Glomerular visceral epithelial cell (primary cell): ENCODE data around the gene TXNRD1.
A peak's percentile ranks its signal among the peaks of the same experiment; 100 is the strongest.
"Not testable (repeated sequence)": the region's sequence is repeated elsewhere in the genome, so short reads cannot be mapped to it uniquely, and the experiment has no call there.

Experiments
- DNase-seq: peaks from one replicate; pipeline ENCODE4 v3.0.0-alpha.2; 2016; ENCODE audit errors: extremely low spot score

Gene TXNRD1

DNA sequence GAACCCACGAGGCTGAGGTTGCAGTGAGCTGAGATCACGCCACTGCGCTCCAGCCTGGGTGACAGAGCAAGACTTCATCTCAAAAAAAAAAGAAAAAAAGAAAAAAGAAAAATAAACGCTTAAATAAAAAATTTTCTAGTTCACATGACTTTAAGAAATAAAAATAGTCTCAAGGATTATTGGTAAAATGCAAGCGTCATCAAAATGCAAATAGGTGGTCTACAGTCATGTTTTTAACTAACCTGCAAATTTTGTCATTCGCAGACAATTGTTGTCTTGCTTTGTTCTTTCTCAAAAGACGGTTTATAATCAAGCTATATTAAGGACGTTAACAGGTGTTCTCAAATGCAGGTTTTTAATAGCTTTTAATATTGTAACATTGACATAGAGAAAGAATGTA is 22.4 kb downstream of the TXNRD1 start:
- DNase-seq = no peak

DNA sequence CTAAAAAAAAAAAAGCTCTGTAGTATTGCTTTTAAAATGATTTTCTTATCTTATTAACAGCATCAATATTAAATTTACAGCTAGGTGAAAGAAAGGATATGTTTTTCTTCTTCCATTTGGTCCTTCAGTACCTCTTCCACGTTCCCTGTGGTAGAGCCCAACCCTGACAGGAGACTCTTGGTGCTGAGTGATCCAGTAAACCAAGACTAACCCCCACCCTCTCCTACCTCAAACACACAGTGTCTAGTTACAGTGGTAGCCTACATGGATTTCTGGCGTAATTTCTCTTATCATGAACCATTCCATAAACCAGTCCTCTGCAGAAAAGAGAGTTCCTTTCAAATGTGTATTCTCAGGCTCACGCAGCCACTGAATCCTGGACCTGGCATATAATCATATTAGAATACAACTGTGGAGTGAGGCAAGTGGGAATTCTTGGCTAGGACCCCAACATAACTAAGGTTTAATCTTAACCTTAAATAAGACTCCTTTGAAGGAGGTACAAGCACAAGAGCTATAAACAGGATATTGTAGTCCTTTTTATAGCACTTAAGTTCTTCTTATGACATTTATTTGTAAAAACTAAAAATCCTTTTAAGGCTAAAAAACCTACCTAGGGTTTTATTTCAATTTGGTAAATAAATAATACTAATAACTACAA is 27.1 kb downstream of the TXNRD1 start:
- no peak for DNase-seq

DNA sequence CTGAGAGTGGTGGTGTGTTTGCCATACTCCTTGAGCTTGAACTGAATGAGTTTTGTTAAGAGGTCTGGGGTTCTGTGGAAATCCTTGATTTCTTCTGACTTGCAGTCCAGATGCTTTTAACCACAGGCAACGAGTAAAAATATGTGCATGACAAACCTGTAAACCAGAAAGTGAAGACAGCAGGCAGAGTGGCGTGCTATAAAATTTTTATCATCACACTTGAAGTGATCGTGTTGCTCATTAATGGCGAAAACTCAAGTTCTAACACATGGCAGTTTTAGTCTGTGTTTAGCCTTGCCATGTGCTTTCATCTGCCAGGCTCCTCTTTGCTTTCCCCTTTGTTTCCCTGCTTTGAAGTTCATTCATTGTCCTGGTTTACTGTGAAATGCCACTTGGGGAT is 28.0 kb downstream of the TXNRD1 start:
- no peak for DNase-seq

DNA sequence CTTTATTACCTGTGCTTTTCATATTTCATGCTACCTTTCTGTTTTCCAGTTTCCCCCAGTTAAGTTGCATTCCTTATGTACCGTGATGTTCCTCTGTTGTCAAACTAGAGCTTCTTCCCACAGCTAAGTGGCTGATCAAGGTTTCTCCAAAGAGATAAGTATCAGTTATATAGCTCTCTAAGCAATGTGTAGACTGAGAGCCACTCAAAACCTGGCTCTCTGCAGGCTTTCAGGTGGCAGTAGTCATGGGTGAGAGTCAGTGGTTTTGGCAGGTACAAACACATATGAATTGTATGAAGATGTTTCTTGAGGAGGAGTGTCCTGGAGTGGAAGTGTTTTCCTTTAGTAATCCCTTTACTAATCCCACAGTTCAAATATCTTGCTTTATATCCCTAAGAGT is 28.4 kb downstream of the TXNRD1 start:
- DNase-seq = no peak

DNA sequence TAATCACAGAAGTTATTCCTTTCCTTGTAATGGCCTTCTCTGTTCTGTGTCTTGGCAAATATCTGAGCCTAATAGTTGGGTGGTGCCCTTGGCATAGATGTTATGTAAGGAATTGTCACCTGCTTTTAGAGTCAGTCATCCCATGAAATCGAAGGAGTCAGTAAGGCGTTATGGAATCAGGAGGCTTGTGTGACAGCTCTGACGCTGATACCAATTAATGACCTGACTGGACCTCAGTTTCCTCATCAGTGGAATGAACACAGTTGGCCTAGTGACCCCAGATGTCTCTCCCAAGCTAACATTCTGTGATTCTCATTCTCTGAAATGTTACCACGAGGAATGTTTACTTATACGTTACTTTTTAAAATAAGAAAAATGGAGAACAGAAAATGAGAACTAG is 32.1 kb downstream of the TXNRD1 start:
- DNase-seq = no peak

DNA sequence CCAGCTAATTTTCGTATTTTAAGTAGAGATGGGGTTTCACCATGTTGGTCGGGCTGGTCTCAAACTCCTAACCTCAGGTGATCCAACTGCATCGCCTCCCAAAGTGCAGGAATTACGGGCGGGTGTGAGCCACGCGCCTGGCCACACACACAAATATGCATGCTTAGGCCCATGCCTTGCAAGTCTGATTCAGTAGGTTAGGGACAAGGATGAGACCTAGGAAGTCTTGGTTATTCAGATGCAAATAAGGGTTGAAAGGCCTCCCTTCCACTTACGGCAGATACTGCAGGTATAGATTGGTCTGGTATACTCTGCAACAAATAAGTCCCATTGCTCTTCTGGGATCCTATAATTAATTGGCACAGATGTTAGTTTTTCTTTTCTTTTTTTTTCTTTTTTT is 32.9 kb downstream of the TXNRD1 start:
- DNase-seq = no peak

DNA sequence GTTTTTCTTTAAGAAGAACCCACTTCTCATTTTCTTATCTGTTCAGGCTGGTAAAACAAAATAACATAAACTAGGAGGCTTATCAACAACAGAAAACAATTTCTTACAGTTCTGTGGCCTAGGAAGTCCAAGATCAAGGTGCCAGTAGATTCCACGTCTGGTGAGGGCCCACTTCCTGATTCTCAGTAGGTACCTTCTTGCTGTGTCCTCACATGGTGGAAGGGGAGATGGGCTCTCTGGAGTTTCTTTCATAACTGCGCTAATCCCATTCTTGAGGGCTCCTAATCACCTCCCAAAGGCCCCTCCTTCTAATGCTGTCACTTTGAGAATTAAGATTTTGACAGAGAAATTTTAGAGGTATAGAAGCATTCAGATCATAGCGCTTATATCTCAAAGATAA is 33.4 kb downstream of the TXNRD1 start:
- no peak for DNase-seq

DNA sequence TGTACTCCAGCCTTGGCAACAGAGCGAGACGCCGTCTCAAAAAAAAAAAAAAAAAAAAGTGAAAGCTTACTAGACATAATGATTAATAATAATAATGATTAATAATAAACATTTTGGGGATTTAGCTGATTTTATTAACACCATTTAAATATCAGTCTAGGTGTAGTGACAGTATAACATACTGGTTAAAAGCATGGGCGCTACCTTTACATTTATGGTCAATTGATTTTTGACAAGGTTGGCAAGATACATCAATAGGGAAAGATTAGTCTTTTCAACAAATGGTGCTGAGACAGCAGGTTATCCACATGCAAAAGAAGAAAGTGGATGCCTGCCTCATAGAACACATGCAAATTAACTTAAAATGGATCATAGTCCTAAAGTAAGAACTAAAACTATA is 34.3 kb downstream of the TXNRD1 start:
- DNase-seq = no peak

DNA sequence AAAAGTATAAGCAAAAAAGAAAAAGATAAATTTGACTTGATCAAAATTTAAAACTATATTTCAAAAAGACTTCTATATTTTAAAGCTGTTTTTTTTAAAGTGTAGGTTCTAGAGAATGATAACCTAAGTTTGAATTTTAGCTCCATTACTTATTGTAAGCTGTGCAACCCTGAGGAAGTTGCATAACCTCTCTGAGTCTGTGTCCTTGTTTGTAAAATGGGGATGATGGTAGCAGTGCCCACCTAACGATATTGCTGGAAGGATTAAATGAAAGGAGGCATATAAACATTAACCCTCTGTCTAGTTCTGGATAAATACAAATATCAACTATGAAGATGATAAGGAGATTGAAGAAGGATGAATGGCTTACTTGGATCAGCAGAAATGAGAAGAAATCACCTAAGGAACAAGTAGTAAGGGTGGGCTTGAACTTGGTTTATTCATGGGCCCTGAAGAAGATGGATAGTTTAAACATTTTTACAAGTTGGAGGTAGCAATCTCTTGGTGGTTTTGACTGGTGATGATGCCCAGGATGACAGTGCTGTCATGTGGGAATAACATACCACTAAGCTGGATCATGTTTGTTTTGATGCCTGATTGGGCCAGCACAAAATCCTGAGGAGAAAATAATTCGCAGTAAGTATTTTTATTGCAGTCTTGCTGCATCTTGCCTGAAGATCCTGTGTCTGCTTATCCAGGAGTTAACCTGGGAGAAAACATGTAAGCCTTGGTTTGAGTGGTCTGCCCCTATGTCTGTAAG is 35.0 kb downstream of the TXNRD1 start:
- DNase-seq = no peak

DNA sequence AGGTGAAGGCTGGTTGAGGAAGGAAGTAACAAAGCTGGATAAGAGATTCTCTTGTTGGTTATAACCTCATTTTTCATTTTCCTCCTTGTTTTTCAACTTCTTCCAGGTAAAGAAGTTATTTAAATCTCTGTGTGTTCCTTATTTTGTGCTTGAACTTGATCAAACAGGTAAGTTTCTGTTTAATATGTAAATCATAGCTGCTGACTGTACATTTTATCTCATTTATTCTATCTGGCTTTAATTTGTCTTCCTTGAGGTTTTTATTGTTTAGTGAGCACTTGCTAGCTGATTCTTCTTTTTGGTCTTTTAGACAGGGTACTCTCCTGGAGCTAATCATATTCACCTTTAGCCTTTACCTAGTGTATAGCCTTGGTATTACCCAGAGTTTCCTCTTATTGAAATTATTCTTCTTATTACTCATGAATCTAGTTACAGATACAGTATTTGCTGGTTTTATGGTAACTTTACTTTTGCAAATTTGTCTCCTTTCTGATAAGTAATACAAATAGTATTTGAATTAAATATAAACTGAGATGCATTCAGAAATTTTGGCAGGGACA is 42.4 kb downstream of the TXNRD1 start:
- no peak for DNase-seq

DNA sequence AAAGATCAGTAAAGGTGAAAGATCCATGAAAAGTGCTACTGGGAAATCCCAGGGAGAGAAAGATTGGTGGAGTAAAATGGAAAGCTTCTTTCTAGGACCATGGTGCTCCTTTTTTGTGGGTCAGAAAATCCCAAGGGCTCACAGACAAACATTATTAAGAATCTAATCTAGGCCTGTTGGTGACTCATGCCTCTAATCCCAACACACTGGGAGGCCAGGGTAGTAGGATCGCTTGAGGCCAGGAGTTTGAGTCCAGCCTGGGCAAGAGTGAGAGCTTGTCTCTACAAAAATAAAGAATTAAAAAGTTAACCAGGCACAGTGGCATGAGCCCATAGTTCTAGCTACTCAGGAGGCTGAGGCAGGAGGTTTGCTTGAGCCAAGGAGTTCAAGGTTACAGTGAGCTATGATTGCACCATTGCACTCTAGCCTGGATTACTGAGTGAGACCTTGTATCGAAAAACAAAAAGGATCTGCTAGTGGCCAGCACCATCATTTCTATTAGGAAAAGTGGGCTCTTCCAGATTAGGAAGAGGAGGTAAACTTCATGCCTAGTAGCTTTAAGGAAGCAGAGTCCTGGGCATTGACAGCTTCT is 43.0 kb downstream of the TXNRD1 start:
- DNase-seq = no peak

DNA sequence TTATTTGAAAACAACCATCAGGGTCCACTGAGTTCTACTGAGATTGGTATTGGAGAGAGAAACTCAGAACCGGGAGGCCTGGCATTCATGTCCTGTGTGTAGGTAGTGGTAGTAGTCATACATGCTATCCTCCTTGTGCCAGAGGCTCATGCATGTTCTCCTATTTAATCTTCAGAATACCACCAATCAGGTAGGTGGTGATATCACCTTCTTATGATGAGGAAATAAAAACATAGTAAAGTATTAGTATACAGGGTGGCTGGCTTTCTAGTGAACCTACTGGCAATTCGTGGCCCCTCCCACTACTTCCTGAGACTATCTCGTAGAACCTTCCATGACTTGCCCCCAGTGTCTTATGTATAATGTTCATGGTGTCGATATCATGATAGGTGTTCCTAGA is 47.4 kb downstream of the TXNRD1 start:
- DNase-seq = no peak

DNA sequence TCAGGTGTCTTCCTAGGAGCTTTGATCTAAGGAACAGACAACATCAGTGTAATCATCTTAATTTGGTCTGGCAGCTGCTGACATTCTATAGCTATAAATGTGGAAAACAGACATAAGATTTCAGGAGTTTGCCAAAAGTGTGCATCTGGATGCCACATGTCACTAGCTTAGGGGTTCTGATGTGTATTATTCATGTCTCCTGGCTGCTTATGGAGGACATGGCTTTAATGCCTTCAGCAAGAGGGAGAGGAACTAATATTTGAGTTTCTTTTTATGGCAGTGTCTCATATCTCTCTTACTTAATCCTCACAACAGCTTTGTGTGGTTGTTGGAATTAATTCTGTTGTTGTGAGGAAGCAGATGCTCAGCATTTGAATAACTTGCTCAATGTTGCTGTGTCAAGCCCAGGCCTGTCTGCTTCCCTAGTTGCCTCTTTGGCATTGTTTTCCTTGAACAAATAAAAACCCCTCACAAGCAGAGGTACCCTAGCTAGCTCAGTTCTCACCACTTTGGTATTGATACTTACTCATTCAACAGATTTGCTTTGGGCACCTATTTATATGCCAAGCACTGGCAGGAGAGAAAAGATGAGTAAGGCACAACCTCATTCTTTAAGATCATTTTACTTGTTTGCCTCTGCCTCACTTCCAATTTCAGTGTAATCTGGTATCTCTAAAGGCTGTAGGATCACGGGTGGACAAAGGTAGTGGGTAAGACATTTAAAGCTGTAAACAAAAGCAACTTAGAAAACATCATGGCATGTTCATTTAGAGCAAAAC is 48.2 kb downstream of the TXNRD1 start:
- no peak for DNase-seq

DNA sequence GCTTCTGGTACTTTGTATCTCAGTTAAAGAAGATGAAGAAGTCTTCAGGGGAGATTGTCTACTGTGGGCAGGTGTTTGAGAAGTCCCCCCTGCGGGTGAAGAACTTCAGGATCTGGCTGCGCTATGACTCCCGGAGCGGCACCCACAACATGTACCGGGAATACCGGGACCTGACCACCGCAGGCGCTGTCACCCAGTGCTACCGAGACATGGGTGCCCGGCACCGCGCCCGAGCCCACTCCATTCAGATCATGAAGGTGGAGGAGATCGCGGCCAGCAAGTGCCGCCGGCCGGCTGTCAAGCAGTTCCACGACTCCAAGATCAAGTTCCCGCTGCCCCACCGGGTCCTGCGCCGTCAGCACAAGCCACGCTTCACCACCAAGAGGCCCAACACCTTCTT is 49.9 kb downstream of the TXNRD1 start:
- not testable (repeated sequence) for DNase-seq

DNA sequence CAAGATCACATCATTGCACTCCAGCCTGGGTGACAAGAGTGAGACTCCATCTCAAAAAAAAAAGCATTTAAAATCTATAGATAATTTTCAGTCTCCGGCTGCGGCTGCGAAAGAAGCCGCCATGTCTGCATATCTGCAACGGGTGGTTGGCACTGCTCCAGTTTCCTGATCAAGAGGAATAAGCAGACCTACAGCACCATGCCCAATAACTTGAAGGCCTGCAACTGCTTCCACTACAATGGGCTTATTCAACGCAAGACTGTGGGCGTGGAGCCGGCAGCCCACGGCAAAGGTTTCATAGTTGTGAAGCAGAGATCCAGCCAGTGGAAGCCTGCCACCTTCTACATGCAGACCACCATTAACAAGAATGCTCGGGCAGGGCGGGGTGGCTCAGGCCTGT is 57.4 kb downstream of the TXNRD1 start:
- DNase-seq = no peak

DNA sequence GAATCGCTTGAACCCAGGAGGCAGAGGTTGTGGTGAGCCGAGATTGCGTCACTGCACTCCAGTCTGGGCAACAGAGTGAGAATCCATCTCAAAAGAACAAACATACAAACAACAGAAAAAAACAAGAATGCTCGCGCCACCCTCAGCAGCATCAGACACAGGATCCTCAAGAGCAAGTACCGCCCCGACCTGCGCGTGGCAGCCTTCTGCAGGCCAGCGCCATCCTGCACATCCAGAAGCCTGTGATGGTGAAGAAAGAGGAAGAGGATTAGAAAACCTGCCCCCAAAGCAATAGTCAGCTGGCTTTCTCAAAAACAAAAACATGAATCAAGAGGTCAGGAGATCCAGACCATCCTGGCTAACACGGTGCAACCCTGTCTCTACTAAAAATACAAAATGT is 57.9 kb downstream of the TXNRD1 start:
- no peak for DNase-seq

DNA sequence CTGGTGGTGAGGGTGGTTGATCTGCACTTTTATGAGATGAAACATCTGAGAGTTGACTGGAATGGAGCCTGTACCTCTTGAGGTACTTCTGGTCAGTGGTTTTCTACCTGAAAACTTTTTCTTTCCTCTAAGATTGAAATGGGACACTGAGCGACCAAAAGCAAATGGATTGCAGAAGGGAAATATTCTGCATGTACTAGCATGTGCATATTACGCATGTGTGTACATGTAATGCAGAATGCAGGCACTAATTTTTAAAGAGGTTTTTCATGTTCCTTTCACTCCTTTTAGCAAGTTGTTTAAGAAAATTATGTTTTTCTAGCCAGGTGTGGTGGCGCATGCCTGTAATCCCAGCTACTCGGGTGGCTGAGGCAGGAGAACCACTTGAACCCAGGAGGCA is 59.2 kb downstream of the TXNRD1 start:
- no peak for DNase-seq

DNA sequence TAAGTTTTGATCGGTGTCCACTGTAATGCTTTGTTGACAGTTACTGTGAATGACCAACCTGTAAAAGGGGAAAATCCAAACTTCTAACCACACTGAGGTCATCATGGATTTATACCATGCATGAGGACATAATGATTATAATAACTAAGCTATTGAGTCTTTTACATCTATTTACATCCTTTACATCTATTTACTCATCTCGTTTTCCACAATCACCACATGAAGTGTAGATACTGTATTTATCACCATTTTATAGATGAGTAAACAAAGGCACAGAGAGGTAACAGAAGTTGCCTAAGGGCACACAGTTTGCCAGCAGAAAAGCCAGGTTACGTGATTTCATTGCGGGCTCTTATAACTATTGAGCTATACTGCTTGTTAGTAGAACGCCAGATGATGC is 60.1 kb downstream of the TXNRD1 start:
- peak; percentile 80 for DNase-seq

DNA sequence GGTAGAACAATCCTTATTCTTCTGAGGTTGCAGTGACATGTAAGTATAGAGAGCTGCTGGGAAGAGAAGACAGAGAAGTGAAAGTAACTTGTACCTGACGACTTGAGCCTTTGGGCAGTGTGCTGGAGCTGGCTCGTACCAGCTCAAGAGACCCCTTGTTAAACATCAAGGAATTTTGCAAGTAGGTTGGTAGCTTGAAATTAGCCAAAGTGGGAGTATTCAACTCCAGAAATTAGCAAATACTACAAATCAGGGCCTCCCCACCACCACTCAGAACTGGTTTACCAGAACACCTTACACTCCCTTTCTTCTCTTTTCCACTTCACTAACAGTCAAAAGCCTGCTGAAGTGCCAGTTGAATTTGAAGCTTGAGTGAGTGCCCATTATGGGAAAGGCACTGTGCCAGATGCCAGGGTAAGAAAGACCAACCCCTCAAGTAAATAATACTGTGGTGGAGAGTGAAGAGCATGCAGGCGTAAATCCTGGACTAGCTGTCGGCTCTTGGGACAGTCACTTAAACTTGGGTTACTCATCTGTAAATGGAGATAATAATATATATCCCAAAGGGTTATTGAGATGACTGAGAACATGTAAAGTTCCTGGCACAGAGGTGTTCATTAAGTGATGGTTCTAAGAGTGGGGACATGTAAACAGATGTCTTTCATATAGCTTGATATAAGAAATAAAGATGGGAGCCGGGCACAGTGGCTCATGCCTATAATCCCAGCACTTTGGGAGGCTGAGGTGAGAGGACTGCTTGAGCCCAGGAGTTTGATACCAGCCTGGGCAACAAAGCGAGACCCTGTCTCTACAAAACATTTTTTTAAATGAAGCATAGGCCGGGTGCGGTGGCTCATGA is 60.9 kb downstream of the TXNRD1 start:
- DNase-seq = peak; percentile 96

DNA sequence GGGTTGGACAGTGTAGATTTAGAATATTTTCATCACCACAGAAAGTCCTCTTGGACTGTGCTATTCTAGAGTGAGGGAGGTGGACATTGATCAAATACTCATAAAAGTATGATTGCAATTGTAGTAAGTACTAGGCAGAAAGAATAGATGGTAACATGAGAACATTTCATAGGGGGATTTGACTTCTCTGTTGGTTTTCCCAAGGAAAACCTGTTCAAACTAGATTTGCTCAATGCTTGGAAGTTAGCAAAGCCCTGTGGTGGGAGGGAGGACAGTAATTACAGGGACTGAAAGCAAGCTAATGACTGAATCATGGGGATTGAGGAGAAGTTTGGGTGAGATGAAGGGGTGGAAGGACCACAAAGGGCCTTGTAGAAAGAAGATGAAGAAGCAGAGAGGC is 63.6 kb downstream of the TXNRD1 start:
- DNase-seq = no peak

DNA sequence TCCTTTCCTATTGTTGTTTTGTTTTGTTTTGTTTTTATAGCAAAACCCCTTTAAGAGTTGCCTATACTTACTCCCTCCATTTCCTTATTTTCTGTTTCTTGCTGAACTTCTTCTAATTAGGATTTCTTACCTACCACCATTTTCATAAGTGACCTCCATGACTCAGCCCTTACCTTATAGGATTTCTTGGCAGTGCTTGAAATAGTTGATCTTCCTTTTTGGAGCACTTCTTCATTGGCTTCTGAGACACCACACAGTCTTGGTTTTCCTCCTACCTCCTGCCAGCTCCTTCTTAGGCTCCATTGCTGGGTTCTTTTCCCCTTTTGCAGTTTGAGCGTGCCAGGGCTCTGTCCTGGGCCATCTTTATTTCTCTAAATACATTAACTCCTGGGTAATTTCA is 64.5 kb downstream of the TXNRD1 start:
- DNase-seq = no peak
